HL-60 (cell line): ENCODE measurements around the gene ZNF638.
"Not testable (repeated sequence)": the region's sequence is repeated elsewhere in the genome, so short reads cannot be mapped to it uniquely, and the experiment has no call there.

Source experiments
- DNase-seq, 2 experiments: peaks; one replicate each; pipeline ENCODE4 v3.0.0-alpha.2; 2010 to 2020; ENCODE audit warnings: low read depth in 1 of 2, low spot score in 1 of 2
- H3K27ac ChIP-seq: fragments of 250-450 bp; sonication (Bioruptor Pico); replicated peaks from 2 replicates; pipeline ENCODE4 v1.5.1; 2020; ENCODE audit warnings: mild to moderate bottlenecking, moderate library complexity
- H3K27me3 ChIP-seq: fragments of 250-450 bp; sonication (Bioruptor Pico); 2 replicates; pipeline ENCODE4 v1.5.1; 2021; ENCODE audit warnings: mild to moderate bottlenecking, moderate library complexity; ENCODE audit not compliant: insufficient read depth, poor library complexity, severe bottlenecking
- H3K4me3 ChIP-seq: replicated peaks from 2 replicates; pipeline ENCODE4 v1.5.1; 2011; ENCODE audit warnings: mild to moderate bottlenecking, control low read depth, low read length; ENCODE audit not compliant: insufficient read depth
- CTCF ChIP-seq: IDR thresholded peaks from one replicate; pipeline ENCODE4 v1.5.1; 2011; ENCODE audit warnings: low read length, control low read depth, inconsistent platforms; ENCODE audit not compliant: insufficient read depth
- GABPA ChIP-seq: IDR thresholded peaks from 2 replicates; pipeline ENCODE4 v1.6.1; 2012; ENCODE audit warnings: low read depth
- POLR2AphosphoS5 ChIP-seq: IDR thresholded peaks from 2 replicates; pipeline ENCODE4 v1.6.1; 2012; ENCODE audit warnings: low read depth
- REST ChIP-seq: IDR thresholded peaks from 2 replicates; pipeline ENCODE4 v1.6.1; 2012; ENCODE audit warnings: low read depth; ENCODE audit not compliant: insufficient replicate concordance
- SPI1 ChIP-seq: IDR thresholded peaks from 2 replicates; pipeline ENCODE4 v1.6.1; 2012; ENCODE audit warnings: low read depth, mild to moderate bottlenecking, borderline replicate concordance

ZNF638 gene

GRCh38 chr2:71306762-71307161 is 24.8 kb upstream of the ZNF638 start:
- no peak overlapping the region for H3K4me3 ChIP-seq
- TF ChIP-seq POLR2AphosphoS5 = no peak
- H3K27ac ChIP-seq = no peak overlapping the region
- no peaks in the 10 kb centered on the region for H3K27me3 ChIP-seq
- no peak for DNase-seq

- Histone ChIP-seq H3K27ac (no peak overlapping the region), H3K4me3 (no peak overlapping the region), H3K27me3 (no peaks in the 10 kb centered on the region)
- no peak for TF ChIP-seq REST
- no peak for TF ChIP-seq CTCF
- TF ChIP-seq GABPA = no peak
- TF ChIP-seq POLR2AphosphoS5 = no peak
- no peak for TF ChIP-seq SPI1
- no peak for DNase-seq
Observed at GRCh38 chr2:71313016-71313766, 18.4 kb upstream of the ZNF638 start.

GRCh38 chr2:71317060-71317459 is 14.5 kb upstream of the ZNF638 start:
- no peak for DNase-seq
- H3K27ac ChIP-seq = no peak overlapping the region
- no peak for TF ChIP-seq POLR2AphosphoS5
- TF ChIP-seq CTCF = no peak
- no peak for TF ChIP-seq GABPA
- TF ChIP-seq REST = no peak
- no peak for TF ChIP-seq SPI1
- H3K4me3 ChIP-seq = no peak overlapping the region
- no peaks in the 10 kb centered on the region for H3K27me3 ChIP-seq

- not testable (repeated sequence) for H3K27ac ChIP-seq, DNase-seq, H3K27me3 ChIP-seq, H3K4me3 ChIP-seq
Observed at GRCh38 chr2:71317900-71318299, 13.7 kb upstream of the ZNF638 start.

GRCh38 chr2:71323386-71323785 is 8.2 kb upstream of the ZNF638 start:
- DNase-seq = no peak
- TF ChIP-seq GABPA (no peak), POLR2AphosphoS5 (no peak), CTCF (no peak), SPI1 (no peak), REST (no peak)
- no peak overlapping the region for H3K4me3 ChIP-seq
- no peak overlapping the region for H3K27ac ChIP-seq
- no peaks in the 10 kb centered on the region for H3K27me3 ChIP-seq
